Hair follicular keratinocyte (primary cell): Measurements from ENCODE around the gene SLC39A9. TPM values are rescaled to one million over a fixed set of nuclear protein-coding genes. Genes with fewer than 3 reads are reported as not detected.

Experiments
- total RNA-seq: library from RNA; depleted of rRNA; stranded (reverse); fragments of >200 nt; gene quantifications from 2 replicates; pipeline ENCODE4 v1.2.3, GENCODE V29; 2015

Gene SLC39A9
- 59.4 and 62.9 TPM in 2 replicates for total RNA-seq

GRCh38 chr14:69398053-69398817 lies at the start of gene SLC39A9, which contains the start of gene ERH:
TSS of gene SLC39A9 (plus strand) at chr14:69398692. CDS start at chr14:69399370, 678 bp downstream.
TSS of gene ERH (minus strand) at chr14:69398299. CDS start at chr14:69398233, 66 bp downstream.

GRCh38 chr14:69484444-69485314 lies 86.2 kb downstream of the SLC39A9 start, which contains the start of gene PLEKHD1:
TSS of gene PLEKHD1 (plus strand) at chr14:69484728. CDS start at chr14:69484966, 238 bp downstream.

Other genes with a start within 250 kb of the SLC39A9 start
- gene DCAF5, start 245.6 kb upstream of the SLC39A9 start, total RNA-seq, result 11.2 and 15.7 TPM in 2 replicates
- gene EXD2, start 207.2 kb upstream of the SLC39A9 start, total RNA-seq, result 19.1 and 19.3 TPM in 2 replicates
- not detected in 2 replicates for gene GALNT16, start 138.5 kb upstream of the SLC39A9 start, total RNA-seq
- 67.9 and 115 TPM in 2 replicates for gene ERH, start 393 bp upstream of the SLC39A9 start, total RNA-seq
- gene PLEKHD1, start 86.0 kb downstream of the SLC39A9 start, total RNA-seq, result not detected in 2 replicates
- not detected in 2 replicates for gene CCDC177, start 176.2 kb downstream of the SLC39A9 start, total RNA-seq
- 13.4 and 26.5 TPM in 2 replicates for gene SUSD6, start 212.9 kb downstream of the SLC39A9 start, total RNA-seq